BE2C (cell line): ENCODE measurements around the gene DLL3.

ENCODE experiments used
- DNase-seq: peaks from one replicate; pipeline ENCODE4 v3.0.0-alpha.2; 2020
- H3K27me3 ChIP-seq: fragments of 250-450 bp; sonication (Bioruptor Pico); 2 replicates; pipeline ENCODE4 v1.5.1; 2020; ENCODE audit warnings: mild to moderate bottlenecking
- H3K36me3 ChIP-seq: fragments of 250-450 bp; sonication (Bioruptor Pico); 2 replicates; pipeline ENCODE4 v1.5.1; 2020; ENCODE audit warnings: mild to moderate bottlenecking
- H3K4me1 ChIP-seq: fragments of 250-450 bp; sonication (Bioruptor Pico); 2 replicates; pipeline ENCODE4 v1.5.1; 2020
- H3K4me3 ChIP-seq: 2 replicates; pipeline ENCODE4 v1.5.1; 2011; ENCODE audit warnings: low read depth, low read length
- H3K9me3 ChIP-seq: fragments of 250-450 bp; sonication (Bioruptor Pico); 2 replicates; pipeline ENCODE4 v1.5.1; 2020
- TF ChIP-seq, protein P1 (sequence below): IDR thresholded peaks from 2 replicates; pipeline ENCODE4 v1.5.1; 2012; ENCODE audit warnings: mild to moderate bottlenecking, low read depth, low read length

The DLL3 gene

GRCh38 chr19:39501340-39501739, 2.6 kb downstream of the DLL3 start:
- Histone ChIP-seq H3K36me3 (peaks cover 8% of the 10 kb centered on the region), H3K27me3 (no peaks in the 10 kb centered on the region), H3K4me1 (0 out of 2 replicates have a peak, but pooled peaks cover 5% of the 10 kb centered on the region), H3K4me3 (no peak overlapping the region), H3K9me3 (no peaks in the 10 kb centered on the region)
- TF ChIP-seq, protein P1, sequence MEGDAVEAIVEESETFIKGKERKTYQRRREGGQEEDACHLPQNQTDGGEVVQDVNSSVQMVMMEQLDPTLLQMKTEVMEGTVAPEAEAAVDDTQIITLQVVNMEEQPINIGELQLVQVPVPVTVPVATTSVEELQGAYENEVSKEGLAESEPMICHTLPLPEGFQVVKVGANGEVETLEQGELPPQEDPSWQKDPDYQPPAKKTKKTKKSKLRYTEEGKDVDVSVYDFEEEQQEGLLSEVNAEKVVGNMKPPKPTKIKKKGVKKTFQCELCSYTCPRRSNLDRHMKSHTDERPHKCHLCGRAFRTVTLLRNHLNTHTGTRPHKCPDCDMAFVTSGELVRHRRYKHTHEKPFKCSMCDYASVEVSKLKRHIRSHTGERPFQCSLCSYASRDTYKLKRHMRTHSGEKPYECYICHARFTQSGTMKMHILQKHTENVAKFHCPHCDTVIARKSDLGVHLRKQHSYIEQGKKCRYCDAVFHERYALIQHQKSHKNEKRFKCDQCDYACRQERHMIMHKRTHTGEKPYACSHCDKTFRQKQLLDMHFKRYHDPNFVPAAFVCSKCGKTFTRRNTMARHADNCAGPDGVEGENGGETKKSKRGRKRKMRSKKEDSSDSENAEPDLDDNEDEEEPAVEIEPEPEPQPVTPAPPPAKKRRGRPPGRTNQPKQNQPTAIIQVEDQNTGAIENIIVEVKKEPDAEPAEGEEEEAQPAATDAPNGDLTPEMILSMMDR: no peak
- no peak for DNase-seq

- no peak overlapping the region for H3K4me3 ChIP-seq
- no peaks in the 10 kb centered on the region for H3K9me3 ChIP-seq
- no peaks in the 10 kb centered on the region for H3K4me1 ChIP-seq
- TF ChIP-seq, protein P1: no peak
- H3K36me3 ChIP-seq: peaks cover 8% of the 10 kb centered on the region
- DNase-seq: no peak
- no peaks in the 10 kb centered on the region for H3K27me3 ChIP-seq
Observed at GRCh38 chr19:39502640-39503417, 4.1 kb downstream of the DLL3 start.

- H3K36me3 ChIP-seq: peaks cover 1% of the 10 kb centered on the region
- DNase-seq: no peak
- no peaks in the 10 kb centered on the region for H3K9me3 ChIP-seq
- no peak overlapping the region for H3K4me3 ChIP-seq
- TF ChIP-seq, protein P1: no peak
- H3K4me1 ChIP-seq: no peaks in the 10 kb centered on the region
- H3K27me3 ChIP-seq: no peaks in the 10 kb centered on the region; the same call in 1 of the 2 replicates
Observed at GRCh38 chr19:39506598-39506943, 7.8 kb downstream of the DLL3 start.

DNA sequence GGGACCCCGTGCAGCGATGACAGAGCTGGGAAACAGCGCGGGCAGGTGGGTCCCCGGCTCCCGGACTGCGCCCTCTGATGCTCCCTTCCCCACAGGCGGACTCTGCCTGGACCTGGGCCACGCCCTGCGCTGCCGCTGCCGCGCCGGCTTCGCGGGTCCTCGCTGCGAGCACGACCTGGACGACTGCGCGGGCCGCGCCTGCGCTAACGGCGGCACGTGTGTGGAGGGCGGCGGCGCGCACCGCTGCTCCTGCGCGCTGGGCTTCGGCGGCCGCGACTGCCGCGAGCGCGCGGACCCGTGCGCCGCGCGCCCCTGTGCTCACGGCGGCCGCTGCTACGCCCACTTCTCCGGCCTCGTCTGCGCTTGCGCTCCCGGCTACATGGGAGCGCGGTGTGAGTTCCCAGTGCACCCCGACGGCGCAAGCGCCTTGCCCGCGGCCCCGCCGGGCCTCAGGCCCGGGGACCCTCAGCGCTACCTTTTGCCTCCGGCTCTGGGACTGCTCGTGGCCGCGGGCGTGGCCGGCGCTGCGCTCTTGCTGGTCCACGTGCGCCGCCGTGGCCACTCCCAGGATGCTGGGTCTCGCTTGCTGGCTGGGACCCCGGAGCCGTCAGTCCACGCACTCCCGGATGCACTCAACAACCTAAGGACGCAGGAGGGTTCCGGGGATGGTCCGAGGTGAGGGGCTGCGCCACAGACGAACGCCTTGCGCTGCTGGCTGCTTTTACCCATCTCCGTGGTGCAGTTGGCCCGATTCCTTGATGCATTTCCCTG, 8.4 kb downstream of the DLL3 start:
- no peaks in the 10 kb centered on the region for H3K9me3 ChIP-seq
- H3K4me1 ChIP-seq: no peaks in the 10 kb centered on the region
- H3K36me3 ChIP-seq: no peaks in the 10 kb centered on the region; the same call in 1 of the 2 replicates
- no peaks in the 10 kb centered on the region; the same call in 1 of the 2 replicates for H3K27me3 ChIP-seq
- peak; percentile 82 for DNase-seq
- peak overlapping the region; percentile 70 for H3K4me3 ChIP-seq
- TF ChIP-seq, protein P1: no peak

GRCh38 chr19:39507715-39508364, 9.1 kb downstream of the DLL3 start:
- Histone ChIP-seq H3K36me3 (no peaks in the 10 kb centered on the region; the same call in 1 of the 2 replicates), H3K9me3 (no peaks in the 10 kb centered on the region), H3K4me3 (peak overlapping the region; percentile 70), H3K27me3 (no peaks in the 10 kb centered on the region; the same call in 1 of the 2 replicates), H3K4me1 (no peaks in the 10 kb centered on the region)
- no peak for DNase-seq
- TF ChIP-seq, protein P1: no peak
